Activated CD4-positive, alpha-beta memory T cell treated with anti-CD3 and anti-CD28 coated beads for 36 hours (primary cell): ENCODE measurements around the gene DGKI. TPM values are rescaled to one million over a fixed set of nuclear protein-coding genes. Genes with fewer than 3 reads are reported as not detected.
"Not testable (repeated sequence)": the region's sequence is repeated elsewhere in the genome, so short reads cannot be mapped to it uniquely, and the experiment has no call there.

ENCODE experiments used
- CTCF ChIA-PET: fragments of 350-600 bp; sonication (Branson Sonifier 250); formaldehyde crosslinking; loops from one replicate; lab custom pipeline; 2021; ENCODE audit warnings: antibody characterized with exemption, inconsistent platforms; lab: Charles Lee
- POLR2A ChIA-PET: fragments of 350-600 bp; sonication (Branson Sonifier 250); formaldehyde crosslinking; loops from one replicate; lab custom pipeline; 2021; ENCODE audit warnings: antibody characterized with exemption; lab: Charles Lee
- DNase-seq: peaks from one replicate; pipeline ENCODE4 v3.0.0-alpha.2; 2020
- H3K27ac Mint-ChIP-seq: one replicate; pipeline ENCODE4 v1.8.0; 2021; ENCODE audit warnings: mixed read lengths
- H3K27me3 Mint-ChIP-seq: one replicate; pipeline ENCODE4 v1.8.0; 2021; ENCODE audit warnings: mixed read lengths
- H3K36me3 Mint-ChIP-seq: one replicate; pipeline ENCODE4 v1.8.0; 2021; ENCODE audit warnings: mixed read lengths
- H3K4me1 Mint-ChIP-seq: one replicate; pipeline ENCODE4 v1.8.0; 2021; ENCODE audit warnings: low read depth, mixed read lengths
- H3K4me3 Mint-ChIP-seq: one replicate; pipeline ENCODE4 v1.8.0; 2021; ENCODE audit warnings: mild to moderate bottlenecking, mixed read lengths
- H3K9me3 Mint-ChIP-seq: one replicate; pipeline ENCODE4 v1.8.0; 2021; ENCODE audit warnings: mixed read lengths
- intact Hi-C: fragments of 100-400 bp; cut with micrococcal nuclease; formaldehyde crosslinking; loops from one replicate; pipeline ENCODE4 v1.15.1; 2023
- total RNA-seq, 2 experiments: library from RNA; stranded (reverse); gene quantifications; one replicate each; pipeline ENCODE4 v1.2.3, GENCODE V29; 2021

Gene DGKI
- total RNA-seq, 2 experiments from 2014 or later: 5.4 to 7.0 TPM

GRCh38 chr7:137848095-137848494 lies 1.3 kb upstream of the DGKI start:
- CTCF ChIA-PET: no interaction called here
- intact Hi-C loops: loop anchor here (5.0 kb wide), 1 partner anchor 49 kb away; no protein-coding TSS in a partner anchor
- peaks cover 41% of the 10 kb centered on the region for H3K27me3 Mint-ChIP-seq
- no peaks in the 10 kb centered on the region for H3K36me3 Mint-ChIP-seq
- H3K4me1 Mint-ChIP-seq: peaks cover 17% of the 10 kb centered on the region
- POLR2A ChIA-PET: no interaction called here
- DNase-seq: no peak
- H3K4me3 Mint-ChIP-seq: no peak overlapping the region
- H3K9me3 Mint-ChIP-seq: no peaks in the 10 kb centered on the region
- no peak overlapping the region for H3K27ac Mint-ChIP-seq

GRCh38 chr7:137847568-137848050 lies 835 bp upstream of the DGKI start:
- ChIA-PET CTCF (no interaction called here), POLR2A (no interaction called here)
- no peak for DNase-seq
- H3K9me3 Mint-ChIP-seq: no peaks in the 10 kb centered on the region
- peaks cover 45% of the 10 kb centered on the region for H3K27me3 Mint-ChIP-seq
- intact Hi-C loops: loop anchor here (5.0 kb wide), 1 partner anchor 50 kb away; no protein-coding TSS in a partner anchor
- H3K4me1 Mint-ChIP-seq: peaks cover 17% of the 10 kb centered on the region
- H3K36me3 Mint-ChIP-seq: no peaks in the 10 kb centered on the region
- H3K4me3 Mint-ChIP-seq: no peak overlapping the region
- no peak overlapping the region for H3K27ac Mint-ChIP-seq

GRCh38 chr7:137846549-137846826 lies 286 bp downstream of the DGKI start:
- intact Hi-C loops: loop anchor here (5.0 kb wide), 1 partner anchor 51 kb away; no protein-coding TSS in a partner anchor
- Mint-ChIP-seq H3K4me3 (no peak overlapping the region), H3K27me3 (peaks cover 53% of the 10 kb centered on the region), H3K27ac (no peak overlapping the region), H3K36me3 (no peaks in the 10 kb centered on the region), H3K4me1 (peaks cover 15% of the 10 kb centered on the region), H3K9me3 (no peaks in the 10 kb centered on the region)
- DNase-seq: no peak
- POLR2A ChIA-PET: interaction anchor here (0.9 kb wide), 1 partner anchor 12 kb away, joined by 3 read pairs; no protein-coding TSS in a partner anchor
- CTCF ChIA-PET: interaction anchor here (1.3 kb wide), 1 partner anchor 190 kb away, joined by 3 read pairs; no protein-coding TSS in a partner anchor

GRCh38 chr7:137844677-137845425 lies 1.9 kb downstream of the DGKI start:
- no peak overlapping the region for H3K4me3 Mint-ChIP-seq
- CTCF ChIA-PET: interaction anchor here (1.0 kb wide), 2 partner anchors 60 to 239 kb away, joined by 3 read pairs; no protein-coding TSS in a partner anchor

GRCh38 chr7:137839903-137840779 lies 6.6 kb downstream of the DGKI start:
- Mint-ChIP-seq H3K9me3 (no peaks in the 10 kb centered on the region), H3K27ac (no peak overlapping the region), H3K36me3 (no peaks in the 10 kb centered on the region), H3K4me3 (no peak overlapping the region), H3K27me3 (peaks cover 42% of the 10 kb centered on the region), H3K4me1 (no peaks in the 10 kb centered on the region)
- intact Hi-C loops: no loop called here
- ChIA-PET POLR2A (no interaction called here), CTCF (interaction anchor here (2.2 kb wide), 1 partner anchor 183 kb away, joined by 5 read pairs; no protein-coding TSS in a partner anchor)
- DNase-seq: no peak

More at GRCh38 chr7:137844677-137845425, 1.9 kb downstream of the DGKI start:
- intact Hi-C loops: loop anchor here (5.0 kb wide), 1 partner anchor 52 kb away; no protein-coding TSS in a partner anchor
- DNase-seq: no peak
- H3K27ac Mint-ChIP-seq: no peak overlapping the region
- POLR2A ChIA-PET: no interaction called here
- H3K4me1 Mint-ChIP-seq: peaks cover 5% of the 10 kb centered on the region
- peaks cover 58% of the 10 kb centered on the region for H3K27me3 Mint-ChIP-seq
- no peaks in the 10 kb centered on the region for H3K9me3 Mint-ChIP-seq
- H3K36me3 Mint-ChIP-seq: no peaks in the 10 kb centered on the region

- H3K27me3 Mint-ChIP-seq: peaks cover 32% of the 10 kb centered on the region
- H3K4me1 Mint-ChIP-seq: no peaks in the 10 kb centered on the region
- H3K27ac Mint-ChIP-seq: no peak overlapping the region
- H3K36me3 Mint-ChIP-seq: no peaks in the 10 kb centered on the region
- intact Hi-C loops: no loop called here
- POLR2A ChIA-PET: no interaction called here
- no peak overlapping the region for H3K4me3 Mint-ChIP-seq
- DNase-seq: no peak
- H3K9me3 Mint-ChIP-seq: no peaks in the 10 kb centered on the region
- CTCF ChIA-PET: interaction anchor here (0.9 kb wide), 1 partner anchor 132 kb away, joined by 3 read pairs; no protein-coding TSS in a partner anchor
These were observed 8.0 kb downstream of the DGKI start for GRCh38 chr7:137838706-137839315.

- Mint-ChIP-seq H3K36me3 (no peaks in the 10 kb centered on the region), H3K27ac (no peak overlapping the region), H3K4me3 (no peak overlapping the region), H3K9me3 (peaks cover 20% of the 10 kb centered on the region), H3K4me1 (no peaks in the 10 kb centered on the region), H3K27me3 (peaks cover 18% of the 10 kb centered on the region)
- ChIA-PET POLR2A (no interaction called here), CTCF (no interaction called here)
- intact Hi-C loops: no loop called here
- no peak for DNase-seq
These were observed 10.2 kb downstream of the DGKI start for GRCh38 chr7:137836541-137836940.

GRCh38 chr7:137836113-137836509 lies 10.7 kb downstream of the DGKI start:
- H3K27ac Mint-ChIP-seq: no peak overlapping the region
- no peak overlapping the region for H3K4me3 Mint-ChIP-seq
- POLR2A ChIA-PET: no interaction called here
- peaks cover 17% of the 10 kb centered on the region for H3K27me3 Mint-ChIP-seq
- intact Hi-C loops: no loop called here
- H3K4me1 Mint-ChIP-seq: no peaks in the 10 kb centered on the region
- no peaks in the 10 kb centered on the region for H3K36me3 Mint-ChIP-seq
- no peak for DNase-seq
- peaks cover 23% of the 10 kb centered on the region for H3K9me3 Mint-ChIP-seq
- CTCF ChIA-PET: no interaction called here

- no peak overlapping the region for H3K27ac Mint-ChIP-seq
- no peaks in the 10 kb centered on the region for H3K4me1 Mint-ChIP-seq
- H3K27me3 Mint-ChIP-seq: peaks cover 17% of the 10 kb centered on the region
- no peaks in the 10 kb centered on the region for H3K36me3 Mint-ChIP-seq
- peaks cover 25% of the 10 kb centered on the region for H3K9me3 Mint-ChIP-seq
- intact Hi-C loops: no loop called here
- ChIA-PET POLR2A (no interaction called here), CTCF (interaction anchor here (0.6 kb wide), 1 partner anchor 518 kb away, joined by 3 read pairs; no protein-coding TSS in a partner anchor)
- DNase-seq: no peak
- H3K4me3 Mint-ChIP-seq: no peak overlapping the region
These were observed 11.2 kb downstream of the DGKI start for GRCh38 chr7:137835486-137836112.

GRCh38 chr7:137834552-137834951 lies 12.2 kb downstream of the DGKI start:
- Mint-ChIP-seq H3K9me3 (peaks cover 25% of the 10 kb centered on the region), H3K4me3 (no peak overlapping the region), H3K36me3 (no peaks in the 10 kb centered on the region), H3K27me3 (peaks cover 11% of the 10 kb centered on the region), H3K27ac (no peak overlapping the region), H3K4me1 (no peaks in the 10 kb centered on the region)
- ChIA-PET CTCF (no interaction called here), POLR2A (interaction anchor here (1.1 kb wide), 1 partner anchor 12 kb away, joined by 3 read pairs; the partner anchor contains the start of gene DGKI)
- DNase-seq: no peak
- intact Hi-C loops: no loop called here

GRCh38 chr7:137832990-137833389 lies 13.8 kb downstream of the DGKI start:
- H3K36me3 Mint-ChIP-seq, intact Hi-C loops, H3K27me3 Mint-ChIP-seq, H3K27ac Mint-ChIP-seq, H3K4me1 Mint-ChIP-seq, CTCF ChIA-PET, H3K4me3 Mint-ChIP-seq, DNase-seq: not testable (repeated sequence)
- POLR2A ChIA-PET: interaction anchor here (0.5 kb wide), 1 partner anchor 10 kb away, joined by 3 read pairs; no protein-coding TSS in a partner anchor
- peaks cover 25% of the 10 kb centered on the region for H3K9me3 Mint-ChIP-seq
